ENCODE measurements around the gene USP1.

The USP1 gene

GRCh38 chr1:62407398-62408009 is 29.3 kb upstream of the USP1 start:
- H3K4me3 ChIP-seq (ENCODE audit: low read length), result no peak overlapping the region
- no peak for TF ChIP-seq ZNF274 (IDR thresholded peaks at IDR 0.05; ENCODE audit: low read depth, low read length)

- no peak overlapping the region for H3K4me3 ChIP-seq (ENCODE audit: low read length)
- TF ChIP-seq ZNF274 (IDR thresholded peaks at IDR 0.05; ENCODE audit: low read depth, low read length), result no peak
Observed at GRCh38 chr1:62415687-62416086, 21.2 kb upstream of the USP1 start.

GRCh38 chr1:62417351-62417999 is 19.4 kb upstream of the USP1 start:
- H3K4me3 ChIP-seq (ENCODE audit: low read length), result no peak overlapping the region
- TF ChIP-seq ZNF274 (IDR thresholded peaks at IDR 0.05; ENCODE audit: low read depth, low read length), result no peak

- H3K4me3 ChIP-seq (ENCODE audit: low read length), result no peak overlapping the region
- no peak for TF ChIP-seq ZNF274 (IDR thresholded peaks at IDR 0.05; ENCODE audit: low read depth, low read length)
Observed at GRCh38 chr1:62420214-62420613, 16.6 kb upstream of the USP1 start.

- no peak for TF ChIP-seq ZNF274 (IDR thresholded peaks at IDR 0.05; ENCODE audit: low read depth, low read length)
- no peak overlapping the region for H3K4me3 ChIP-seq (ENCODE audit: low read length)
Observed at GRCh38 chr1:62423580-62424242, 13.1 kb upstream of the USP1 start.

- no peak overlapping the region for H3K4me3 ChIP-seq (ENCODE audit: low read length)
- no peak for TF ChIP-seq ZNF274 (IDR thresholded peaks at IDR 0.05; ENCODE audit: low read depth, low read length)
Observed at GRCh38 chr1:62424411-62424810, 12.4 kb upstream of the USP1 start.

GRCh38 chr1:62425041-62425440 is 11.8 kb upstream of the USP1 start:
- no peak for TF ChIP-seq ZNF274 (IDR thresholded peaks at IDR 0.05; ENCODE audit: low read depth, low read length)
- no peak overlapping the region for H3K4me3 ChIP-seq (ENCODE audit: low read length)

GRCh38 chr1:62426237-62426636 is 10.6 kb upstream of the USP1 start:
- H3K4me3 ChIP-seq (ENCODE audit: low read length), result no peak overlapping the region
- no peak for TF ChIP-seq ZNF274 (IDR thresholded peaks at IDR 0.05; ENCODE audit: low read depth, low read length)

- H3K4me3 ChIP-seq (ENCODE audit: low read length), result no peak overlapping the region
- no peak for TF ChIP-seq ZNF274 (IDR thresholded peaks at IDR 0.05; ENCODE audit: low read depth, low read length)
Observed at GRCh38 chr1:62426794-62427193, 10.1 kb upstream of the USP1 start.

- no peak overlapping the region for H3K4me3 ChIP-seq (ENCODE audit: low read length)
- TF ChIP-seq ZNF274 (IDR thresholded peaks at IDR 0.05; ENCODE audit: low read depth, low read length), result no peak
Observed at GRCh38 chr1:62428351-62428750, 8.5 kb upstream of the USP1 start.

- TF ChIP-seq ZNF274 (IDR thresholded peaks at IDR 0.05; ENCODE audit: low read depth, low read length), result no peak
Observed at GRCh38 chr1:62429581-62429980, 7.3 kb upstream of the USP1 start.

GRCh38 chr1:62433861-62434617 is 2.8 kb upstream of the USP1 start:
- no peak overlapping the region for H3K4me3 ChIP-seq (ENCODE audit: low read length)
- TF ChIP-seq ZNF274 (IDR thresholded peaks at IDR 0.05; ENCODE audit: low read depth, low read length), result no peak

More at GRCh38 chr1:62429581-62429980, 7.3 kb upstream of the USP1 start:
- H3K4me3 ChIP-seq (ENCODE audit: low read length), result no peak overlapping the region

- no peak for TF ChIP-seq ZNF274 (IDR thresholded peaks at IDR 0.05; ENCODE audit: low read depth, low read length)
Observed at GRCh38 chr1:62434618-62435001, 2.2 kb upstream of the USP1 start.

GRCh38 chr1:62435231-62436038 is 1.4 kb upstream of the USP1 start:
- TF ChIP-seq ZNF274 (IDR thresholded peaks at IDR 0.05; ENCODE audit: low read depth, low read length), result no peak
- peak overlapping the region; percentile 78 for H3K4me3 ChIP-seq (ENCODE audit: low read length)

More at GRCh38 chr1:62434618-62435001, 2.2 kb upstream of the USP1 start:
- H3K4me3 ChIP-seq (ENCODE audit: low read length), result no peak overlapping the region

All from GM08714 (cell line).